ENCODE data around the gene PDGFA. TPM values are rescaled to one million over a fixed set of nuclear protein-coding genes. Genes with fewer than 3 reads are reported as not detected.

Gene PDGFA
- total RNA-seq, 1 donor from 2014 or later: 78.8 TPM

DNA sequence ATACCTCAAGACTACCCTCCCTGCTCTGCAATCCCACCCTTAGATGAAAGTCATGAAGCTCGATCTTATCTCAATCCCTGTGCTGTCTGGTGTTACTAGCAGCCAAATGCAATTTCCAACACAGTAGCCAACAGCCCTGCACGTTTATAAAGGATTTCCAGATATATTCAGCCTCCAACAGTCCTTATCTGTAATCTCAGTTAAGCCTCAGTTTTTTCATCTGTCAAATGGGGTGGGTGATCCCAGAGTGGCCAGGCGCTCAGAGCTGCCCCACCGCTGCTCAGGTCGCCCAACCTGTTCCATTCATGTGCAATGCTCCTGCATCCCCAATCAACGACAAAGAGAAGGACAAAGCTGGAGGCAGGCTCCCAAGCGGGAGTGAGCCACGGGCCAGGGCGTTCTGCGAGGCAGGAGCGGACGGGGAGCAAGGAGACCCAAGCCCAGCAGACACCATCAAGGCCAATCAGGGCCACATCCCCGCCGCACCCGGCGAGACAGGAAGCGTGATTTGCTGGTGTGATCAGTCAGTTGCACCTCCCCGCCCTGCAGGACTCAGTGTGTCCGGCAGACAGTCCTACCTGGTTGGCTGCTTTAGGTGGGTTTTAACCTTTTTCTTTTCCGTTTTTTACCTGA, 19.7 kb downstream of the PDGFA start:
- Mint-ChIP-seq H3K4me3 (no peak overlapping the region), H3K4me1 (peaks cover 7% of the 10 kb centered on the region), H3K27me3 (ENCODE audit: low read depth) (no peaks in the 10 kb centered on the region), H3K27ac (peak overlapping the region; percentile 25), H3K36me3 (peaks cover 35% of the 10 kb centered on the region), H3K9me3 (no peaks in the 10 kb centered on the region)
- TF ChIP-seq, protein P1, sequence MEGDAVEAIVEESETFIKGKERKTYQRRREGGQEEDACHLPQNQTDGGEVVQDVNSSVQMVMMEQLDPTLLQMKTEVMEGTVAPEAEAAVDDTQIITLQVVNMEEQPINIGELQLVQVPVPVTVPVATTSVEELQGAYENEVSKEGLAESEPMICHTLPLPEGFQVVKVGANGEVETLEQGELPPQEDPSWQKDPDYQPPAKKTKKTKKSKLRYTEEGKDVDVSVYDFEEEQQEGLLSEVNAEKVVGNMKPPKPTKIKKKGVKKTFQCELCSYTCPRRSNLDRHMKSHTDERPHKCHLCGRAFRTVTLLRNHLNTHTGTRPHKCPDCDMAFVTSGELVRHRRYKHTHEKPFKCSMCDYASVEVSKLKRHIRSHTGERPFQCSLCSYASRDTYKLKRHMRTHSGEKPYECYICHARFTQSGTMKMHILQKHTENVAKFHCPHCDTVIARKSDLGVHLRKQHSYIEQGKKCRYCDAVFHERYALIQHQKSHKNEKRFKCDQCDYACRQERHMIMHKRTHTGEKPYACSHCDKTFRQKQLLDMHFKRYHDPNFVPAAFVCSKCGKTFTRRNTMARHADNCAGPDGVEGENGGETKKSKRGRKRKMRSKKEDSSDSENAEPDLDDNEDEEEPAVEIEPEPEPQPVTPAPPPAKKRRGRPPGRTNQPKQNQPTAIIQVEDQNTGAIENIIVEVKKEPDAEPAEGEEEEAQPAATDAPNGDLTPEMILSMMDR (IDR thresholded peaks at IDR 0.05; ENCODE audit: unreplicated experiment): no peak
- DNase-seq (ENCODE audit: low spot score in 2 of 2, unreplicated experiment in 2 of 2): no peak

DNA sequence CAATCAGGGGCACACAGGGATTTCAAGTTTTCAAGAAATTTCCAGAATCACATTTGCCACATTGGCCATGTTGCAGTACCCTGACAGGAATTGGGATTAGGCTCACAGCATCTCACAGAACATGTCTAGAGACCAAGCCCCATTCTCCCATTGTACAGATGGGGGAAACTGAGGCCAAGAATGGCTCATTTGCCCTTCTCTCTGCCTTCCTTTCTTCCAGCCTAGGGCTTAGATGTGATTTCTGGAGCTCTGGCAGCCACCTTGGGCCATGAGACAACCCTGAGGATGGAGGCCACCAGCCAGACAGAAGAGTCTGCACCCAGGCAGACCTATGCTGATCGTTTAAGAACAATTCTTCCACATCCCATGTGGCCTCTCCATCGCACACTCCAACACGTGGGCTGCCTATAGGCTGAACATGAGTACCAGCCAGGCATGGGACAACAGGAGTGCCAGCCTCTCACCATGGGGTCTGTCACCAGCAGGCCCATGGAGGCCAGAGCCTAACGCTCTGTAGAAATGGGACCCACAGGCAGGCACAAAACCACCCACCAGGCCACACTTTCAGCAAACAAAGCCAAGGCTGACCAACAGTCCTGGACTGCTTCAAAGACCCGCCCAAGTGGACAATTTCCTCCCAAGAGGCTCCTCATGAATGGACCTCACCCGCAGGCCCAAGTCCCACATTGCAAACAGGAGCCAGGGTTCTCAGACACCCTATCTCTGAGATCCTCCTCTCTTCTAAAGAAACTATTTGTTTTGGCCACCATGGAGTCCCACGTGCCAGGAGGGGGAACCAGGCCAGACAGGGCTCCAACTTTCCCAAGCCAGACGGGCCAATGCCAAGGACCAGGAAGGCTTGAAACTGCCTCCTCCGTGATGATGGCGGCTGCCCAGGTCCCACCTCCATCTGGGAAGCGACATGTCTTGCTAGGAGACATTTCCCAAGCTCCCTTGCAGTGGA, 20.7 kb downstream of the PDGFA start:
- H3K27ac Mint-ChIP-seq: peak overlapping the region; percentile 10
- TF ChIP-seq, protein P1 (IDR thresholded peaks at IDR 0.05; ENCODE audit: unreplicated experiment): no peak

DNA sequence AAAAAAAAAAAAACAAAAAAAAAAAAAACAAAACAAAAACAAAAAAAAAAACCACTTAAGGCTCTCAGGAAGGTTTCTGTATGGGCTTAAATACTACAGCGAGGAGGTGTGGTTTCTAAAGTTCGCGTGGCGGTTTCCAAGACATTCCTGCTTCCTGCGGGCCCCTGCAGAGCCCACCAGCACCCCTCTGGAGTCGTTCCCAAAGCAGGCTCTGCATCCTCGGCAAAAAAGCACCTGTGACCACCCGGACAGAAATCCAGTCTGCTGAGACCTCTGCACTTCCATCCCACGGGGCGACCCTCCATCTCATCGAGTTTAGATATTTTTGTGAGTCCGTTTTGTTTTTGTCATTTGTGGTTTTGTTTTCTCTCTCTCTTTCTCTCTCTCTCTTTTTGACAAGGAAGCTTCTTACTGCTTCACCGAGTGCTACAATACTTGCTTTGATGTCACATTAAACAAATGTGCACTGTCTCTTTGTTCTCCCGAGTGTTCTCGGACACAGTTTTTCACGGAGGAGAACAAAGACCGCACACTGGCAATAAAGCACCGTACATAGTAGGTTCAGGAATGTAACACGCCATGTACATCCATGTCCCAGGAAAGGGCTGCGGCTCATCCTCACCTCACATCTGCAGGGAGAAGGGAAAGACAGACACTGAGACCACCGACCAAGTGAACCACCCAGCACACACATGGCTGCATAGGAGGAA, 21.5 kb downstream of the PDGFA start:
- no peak for DNase-seq (ENCODE audit: low spot score in 2 of 2, unreplicated experiment in 2 of 2)
- peak overlapping the region; percentile 10 for H3K27ac Mint-ChIP-seq
- H3K9me3 Mint-ChIP-seq: no peaks in the 10 kb centered on the region
- H3K27me3 Mint-ChIP-seq (ENCODE audit: low read depth): no peaks in the 10 kb centered on the region
- TF ChIP-seq, protein P1 (IDR thresholded peaks at IDR 0.05; ENCODE audit: unreplicated experiment): no peak
- H3K4me1 Mint-ChIP-seq: peaks cover 6% of the 10 kb centered on the region
- no peak overlapping the region for H3K4me3 Mint-ChIP-seq
- H3K36me3 Mint-ChIP-seq: peaks cover 35% of the 10 kb centered on the region

More for the DNA sequence above, 20.7 kb downstream of the PDGFA start:
- Mint-ChIP-seq H3K4me1 (peaks cover 7% of the 10 kb centered on the region), H3K9me3 (no peaks in the 10 kb centered on the region), H3K36me3 (peaks cover 35% of the 10 kb centered on the region), H3K4me3 (no peak overlapping the region), H3K27me3 (ENCODE audit: low read depth) (no peaks in the 10 kb centered on the region)
- DNase-seq (ENCODE audit: low spot score in 2 of 2, unreplicated experiment in 2 of 2): no peak

DNA sequence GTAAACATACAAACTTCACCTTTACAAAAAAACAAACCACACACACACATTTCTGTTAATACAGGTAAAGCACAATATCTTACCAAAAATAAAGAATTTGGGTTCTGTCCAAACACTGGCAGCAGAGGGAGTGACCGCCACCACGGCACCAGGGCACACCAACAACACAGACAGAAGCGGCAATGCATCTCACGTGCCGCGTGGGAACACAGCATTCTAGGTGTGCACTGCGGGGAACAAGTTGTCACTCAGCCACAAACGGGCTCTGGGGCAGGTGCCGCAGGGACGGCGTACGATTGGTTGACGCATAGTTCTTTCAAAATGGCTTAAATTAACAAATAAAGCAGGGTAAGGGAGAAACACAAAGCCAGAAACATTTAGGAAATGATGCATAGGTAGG, 22.3 kb downstream of the PDGFA start:
- Mint-ChIP-seq H3K27me3 (ENCODE audit: low read depth) (no peaks in the 10 kb centered on the region), H3K4me3 (no peak overlapping the region), H3K27ac (no peak overlapping the region), H3K9me3 (no peaks in the 10 kb centered on the region), H3K36me3 (peaks cover 35% of the 10 kb centered on the region), H3K4me1 (peaks cover 14% of the 10 kb centered on the region)
- TF ChIP-seq, protein P1 (IDR thresholded peaks at IDR 0.05; ENCODE audit: unreplicated experiment): no peak
- no peak for DNase-seq (ENCODE audit: low spot score in 2 of 2, unreplicated experiment in 2 of 2)

DNA sequence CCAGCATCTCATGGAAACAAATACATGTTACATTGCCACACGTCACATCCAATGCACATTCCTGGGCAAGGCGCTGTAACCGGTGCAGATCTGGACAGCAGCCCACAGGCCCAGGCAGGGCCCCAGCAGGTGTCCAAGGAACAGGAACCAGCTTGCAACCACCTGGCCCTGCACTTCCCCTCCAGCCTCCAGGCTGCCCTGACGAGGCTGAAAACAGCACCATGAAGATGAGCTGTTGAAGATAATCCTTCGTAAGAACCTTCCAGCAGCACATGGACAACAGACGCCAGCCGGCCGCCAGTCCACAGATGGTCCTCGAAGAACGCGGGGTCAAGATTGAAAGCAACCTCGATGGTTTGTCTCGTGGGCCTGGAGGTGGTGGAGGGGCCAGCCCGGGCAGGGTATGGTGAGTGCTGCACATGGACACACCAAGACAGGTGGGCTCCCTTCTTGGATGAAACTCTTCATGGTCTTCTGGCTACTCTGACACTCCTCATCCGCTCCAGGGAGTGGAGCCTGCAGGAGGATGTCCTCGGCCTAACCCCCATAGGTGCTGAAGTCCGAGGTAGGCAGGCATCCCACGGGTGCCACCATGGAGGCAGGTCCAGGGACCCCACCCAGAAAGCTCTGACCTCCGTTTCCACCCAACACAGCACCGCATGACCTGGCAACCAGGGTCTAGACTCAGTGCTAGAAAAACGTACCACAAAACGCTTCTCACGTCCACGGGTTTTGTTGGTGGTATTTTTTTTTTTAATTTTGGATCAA, 22.9 kb downstream of the PDGFA start:
- Mint-ChIP-seq H3K9me3 (no peaks in the 10 kb centered on the region), H3K36me3 (peaks cover 35% of the 10 kb centered on the region), H3K4me1 (peaks cover 20% of the 10 kb centered on the region), H3K4me3 (no peak overlapping the region), H3K27me3 (ENCODE audit: low read depth) (no peaks in the 10 kb centered on the region), H3K27ac (peak overlapping the region; percentile 25)
- DNase-seq (ENCODE audit: low spot score in 2 of 2, unreplicated experiment in 2 of 2): no peak
- TF ChIP-seq, protein P1 (IDR thresholded peaks at IDR 0.05; ENCODE audit: unreplicated experiment): no peak

All from mesothelial cell of epicardium (in vitro differentiated cells).